HCT116 (cell line): ENCODE data around the gene ALDH1A2. TPM values are rescaled to one million over a fixed set of nuclear protein-coding genes. Genes with fewer than 3 reads are reported as not detected.

Experiments
- ATAC-seq: fragments of 200-7000 bp; cut with Tn5 transposase; 2 replicates; pipeline ENCODE4 v1.9.1; 2020; ENCODE audit warnings: mild to moderate bottlenecking, moderate library complexity
- BruUV-seq: library from RNA; stranded (reverse); fragments of 400-500 nt; replicated peaks from 2 replicates; lab custom pipeline; 2021; lab: Mats Ljungman, UMichigan
- CTCF ChIA-PET: fragments of 300-600 bp; sonication (Branson Sonifier 250); formaldehyde crosslinking; loops from one replicate; lab custom pipeline; 2021; ENCODE audit warnings: antibody characterized with exemption; lab: Charles Lee
- POLR2A ChIA-PET: fragments of 300-600, 350-600 bp; sonication (Branson Sonifier 250); formaldehyde crosslinking; loops from one replicate; lab custom pipeline; 2021; ENCODE audit warnings: antibody characterized with exemption; lab: Charles Lee
- RAD21 ChIA-PET, 2 experiments: fragments of 300-600 bp; sonication (Branson Sonifier 250); formaldehyde crosslinking; loops; one replicate each; lab custom pipeline; 2023; ENCODE audit warnings: low total read pairs in 2 of 2; ENCODE audit not compliant: uncharacterized antibody in 2 of 2, unreplicated experiment in 2 of 2, low non-redundant PET in 1 of 2; lab: Charles Lee
- DNase-seq: peaks from one replicate; pipeline ENCODE4 v3.0.0-alpha.2; 2010; ENCODE audit warnings: low read depth, low spot score
- H2AFZ ChIP-seq: fragments of 200-600 bp; shearing (Covaris generic), sonication (generic); 2 replicates; pipeline ENCODE4 v1.6.1; 2017; ENCODE audit warnings: low read depth, mixed run types, mixed read lengths, antibody characterized with exemption, low read length; ENCODE audit not compliant: poor library complexity, severe bottlenecking
- H3K27ac ChIP-seq: 2 replicates; pipeline ENCODE4 v1.5.1; 2012; ENCODE audit warnings: low read depth, low read length
- H3K27me3 ChIP-seq: fragments of 200-600 bp; sonication (generic); 2 replicates; pipeline ENCODE4 v1.6.1; 2016; ENCODE audit warnings: mixed run types, low read length, mixed read lengths; ENCODE audit not compliant: insufficient read depth
- H3K36me3 ChIP-seq, 2 experiments: fragments of 200-500 bp in 1 of 2; fragments of 200-600 bp in 1 of 2; sonication (Bioruptor generic) in 1 of 2; sonication (generic) in 1 of 2; 2 replicates each; pipeline versions ENCODE4 v1.5.1 to v1.6.1; 2014 to 2016; ENCODE audit warnings: low read length in 2 of 2, inconsistent platforms in 1 of 2, mixed read lengths in 1 of 2, mixed run types in 1 of 2; ENCODE audit not compliant: insufficient read depth in 2 of 2, control insufficient read depth in 1 of 2
- H3K4me1 ChIP-seq, 2 experiments: fragments of 200-600 bp in 1 of 2; sonication (generic) in 1 of 2; 2 replicates each; pipeline versions ENCODE4 v1.5.1 to v1.6.1; 2012 to 2017; ENCODE audit warnings: low read length in 2 of 2, inconsistent platforms in 1 of 2, mild to moderate bottlenecking in 1 of 2, mixed read lengths in 1 of 2, mixed run types in 1 of 2, moderate library complexity in 1 of 2; ENCODE audit not compliant: insufficient read depth in 2 of 2, control insufficient read depth in 1 of 2
- H3K4me2 ChIP-seq: fragments of 200-600 bp; sonication (generic); 2 replicates; pipeline ENCODE4 v1.6.1; 2017; ENCODE audit warnings: mixed run types, low read length, mixed read lengths
- H3K4me3 ChIP-seq, 2 experiments: fragments of 200-600 bp in 1 of 2; sonication (generic) in 1 of 2; replicated peaks in 1 of 2; 2 replicates each; pipeline ENCODE4 v1.5.1; 2011 to 2016; ENCODE audit warnings: low read length in 2 of 2, control low read depth in 1 of 2, low read depth in 1 of 2, mild to moderate bottlenecking in 1 of 2, mixed read lengths in 1 of 2, mixed run types in 1 of 2
- H3K79me2 ChIP-seq: fragments of 200-600 bp; sonication (generic); 2 replicates; pipeline ENCODE4 v1.6.1; 2017; ENCODE audit warnings: mild to moderate bottlenecking, mixed run types, low read length, moderate library complexity, mixed read lengths; ENCODE audit not compliant: insufficient read depth
- H3K9ac ChIP-seq: fragments of 200-600 bp; sonication (generic); 2 replicates; pipeline ENCODE4 v1.6.1; 2016; ENCODE audit warnings: low read length, mixed read lengths
- H3K9me2 ChIP-seq: fragments of 200-600 bp; sonication (generic), shearing (Covaris generic); 2 replicates; pipeline ENCODE4 v1.6.1; 2017; ENCODE audit warnings: mixed run types, mild to moderate bottlenecking, moderate library complexity; ENCODE audit not compliant: insufficient read depth
- H3K9me3 ChIP-seq, 2 experiments: fragments of 200-500 bp in 1 of 2; fragments of 200-600 bp in 1 of 2; sonication (Bioruptor generic) in 1 of 2; sonication (generic) in 1 of 2; 2 replicates each; pipeline ENCODE4 v1.6.1; 2014 to 2017; ENCODE audit warnings: low read length in 2 of 2, mixed read lengths in 2 of 2, inconsistent platforms in 1 of 2, low read depth in 1 of 2, mild to moderate bottlenecking in 1 of 2, mixed run types in 1 of 2, moderate library complexity in 1 of 2; ENCODE audit not compliant: control insufficient read depth in 1 of 2, insufficient read depth in 1 of 2
- H4K20me1 ChIP-seq: fragments of 200-600 bp; sonication (generic), shearing (Covaris generic); 2 replicates; pipeline ENCODE4 v1.6.1; 2017; ENCODE audit warnings: mixed run types, mild to moderate bottlenecking, moderate library complexity; ENCODE audit not compliant: insufficient read depth
- CBX3 ChIP-seq: IDR thresholded peaks from 2 replicates; pipeline ENCODE4 v1.6.1; 2012; ENCODE audit warnings: low read depth
- CTCF ChIP-seq, 3 experiments: fragments of 200-600 bp in 1 of 3; sonication (generic) in 1 of 3; IDR thresholded peaks in 2 of 3; conservative IDR thresholded peaks in 1 of 3; 2 replicates each; pipeline ENCODE4 v1.5.1; 2012 to 2017; ENCODE audit warnings: low read depth in 2 of 3, low read length in 2 of 3, antibody characterized with exemption in 1 of 3, borderline replicate concordance in 1 of 3, control low read depth in 1 of 3, mild to moderate bottlenecking in 1 of 3, mixed read lengths in 1 of 3, mixed run types in 1 of 3, moderate library complexity in 1 of 3; ENCODE audit not compliant: insufficient read depth in 1 of 3
- EZH2phosphoT487 ChIP-seq: fragments of 200-600 bp; IDR thresholded peaks from 2 replicates; pipeline ENCODE4 v1.6.1; 2018; ENCODE audit warnings: antibody characterized with exemption, borderline replicate concordance
- POLR2A ChIP-seq: IDR thresholded peaks from 2 replicates; pipeline ENCODE4 v1.7.0; 2011; ENCODE audit warnings: borderline replicate concordance; ENCODE audit not compliant: insufficient read depth, insufficient read length; ENCODE audit errors: extremely low read depth
- SP1 ChIP-seq: IDR thresholded peaks from 2 replicates; pipeline ENCODE4 v1.6.1; 2012; ENCODE audit warnings: low read depth
- SRF ChIP-seq: IDR thresholded peaks from 2 replicates; pipeline ENCODE4 v1.6.1; 2012; ENCODE audit warnings: low read depth
- YY1 ChIP-seq: IDR thresholded peaks from 2 replicates; pipeline ENCODE4 v1.6.1; 2011; ENCODE audit warnings: low read length, low read depth, moderate library complexity, mild to moderate bottlenecking; ENCODE audit not compliant: insufficient replicate concordance; ENCODE audit errors: extremely low read depth
- ZNF274 ChIP-seq: fragments of 200-500 bp; sonication (Bioruptor generic); IDR thresholded peaks from 2 replicates; pipeline ENCODE4 v1.6.1; 2014; ENCODE audit warnings: mild to moderate bottlenecking, low read depth, low read length, inconsistent platforms
- intact Hi-C: fragments of 100-400 bp; cut with micrococcal nuclease; formaldehyde crosslinking; loops from 2 replicates; pipeline ENCODE4 v1.10.0; 2022
- total RNA-seq: library from RNA; stranded (reverse); gene quantifications from one replicate; pipeline ENCODE4 v1.2.1, GENCODE V29; 2021; ENCODE audit not compliant: unreplicated experiment

Gene ALDH1A2
- total RNA-seq, 1 experiment from 2014 or later = 1.7 TPM

- no peak for TF ChIP-seq CTCF (IDR thresholded peaks at IDR 0.05 in 2 of 3, conservative IDR thresholded peaks at IDR 0.05 in 1 of 3; ENCODE audit: borderline replicate concordance in 1 of 3, insufficient read depth in 1 of 3, low read depth in 2 of 3, low read length in 2 of 3)
- no peak for TF ChIP-seq SRF
- no peak for TF ChIP-seq CBX3
- no peak for TF ChIP-seq EZH2phosphoT487
- no peak for TF ChIP-seq POLR2A
These were observed 133.9 kb downstream of the ALDH1A2 start (continued) for GRCh38 chr15:57931570-57931969.

- Histone ChIP-seq H3K36me3 (no peaks in the 10 kb centered on the region), H3K4me1 (no peaks in the 10 kb centered on the region), H3K9me3 (no peaks in the 10 kb centered on the region), H3K27ac (no peak overlapping the region), H3K79me2 (no peaks in the 10 kb centered on the region), H3K9ac (no peak overlapping the region), H3K27me3 (no peaks in the 10 kb centered on the region), H2AFZ (no peak overlapping the region), H4K20me1 (no peaks in the 10 kb centered on the region), H3K9me2 (no peaks in the 10 kb centered on the region), H3K4me3 (no peak overlapping the region), H3K4me2 (no peak overlapping the region)
- intact Hi-C loops = no loop called here
- DNase-seq = no peak
- no TSS peak for BruUV-seq
- ChIA-PET POLR2A (no interaction called here), CTCF (no interaction called here), RAD21 (no interaction called here)
- TF ChIP-seq ZNF274 = no peak
- no peak for TF ChIP-seq CTCF (IDR thresholded peaks at IDR 0.05 in 2 of 3, conservative IDR thresholded peaks at IDR 0.05 in 1 of 3; ENCODE audit: borderline replicate concordance in 1 of 3, insufficient read depth in 1 of 3, low read depth in 2 of 3, low read length in 2 of 3)
- TF ChIP-seq YY1 = no peak
- TF ChIP-seq SP1 = no peak
- no peak for TF ChIP-seq CBX3
- ATAC-seq = no peak
These were observed 138.3 kb downstream of the ALDH1A2 start for GRCh38 chr15:57927091-57927631.
